Left hindlimb (tissue), 1 donor: ENCODE results near the gene NCKAP5.

ENCODE experiments used
- DNase-seq: peaks from one replicate; pipeline ENCODE4 v3.0.0-alpha.2; 2018

NCKAP5 gene

GRCh38 chr2:133193544-133194361 lies 374.5 kb downstream of the NCKAP5 start:
- DNase-seq, result no peak

GRCh38 chr2:133192028-133192427 lies 376.2 kb downstream of the NCKAP5 start:
- DNase-seq, result no peak

GRCh38 chr2:133177196-133177595 lies 391.1 kb downstream of the NCKAP5 start:
- no peak for DNase-seq

GRCh38 chr2:133175926-133176325 lies 392.3 kb downstream of the NCKAP5 start:
- DNase-seq, result no peak

GRCh38 chr2:133173224-133173623 lies 395.0 kb downstream of the NCKAP5 start:
- DNase-seq, result no peak

- DNase-seq, result no peak
These were observed 396.8 kb downstream of the NCKAP5 start for GRCh38 chr2:133171393-133172004.

- DNase-seq, result no peak
These were observed 398.9 kb downstream of the NCKAP5 start for GRCh38 chr2:133169274-133169912.

- DNase-seq, result no peak
These were observed 400.3 kb downstream of the NCKAP5 start for GRCh38 chr2:133167990-133168389.

- no peak for DNase-seq
These were observed 401.0 kb downstream of the NCKAP5 start for GRCh38 chr2:133167223-133167622.

- DNase-seq, result no peak
These were observed 402.2 kb downstream of the NCKAP5 start for GRCh38 chr2:133166031-133166430.

- peak; percentile 64 for DNase-seq
These were observed 405.2 kb downstream of the NCKAP5 start for GRCh38 chr2:133163111-133163510.

GRCh38 chr2:133158442-133158841 lies 409.8 kb downstream of the NCKAP5 start:
- no peak for DNase-seq

GRCh38 chr2:133158024-133158423 lies 410.2 kb downstream of the NCKAP5 start:
- DNase-seq, result no peak

GRCh38 chr2:133157141-133157540 lies 411.1 kb downstream of the NCKAP5 start:
- DNase-seq, result no peak

- no peak for DNase-seq
These were observed 415.5 kb downstream of the NCKAP5 start for GRCh38 chr2:133152801-133153200.

- no peak for DNase-seq
These were observed 420.1 kb downstream of the NCKAP5 start for GRCh38 chr2:133148187-133148586.

GRCh38 chr2:133146893-133147292 lies 421.4 kb downstream of the NCKAP5 start:
- DNase-seq, result no peak

- no peak for DNase-seq
These were observed 424.6 kb downstream of the NCKAP5 start for GRCh38 chr2:133143645-133144044.

GRCh38 chr2:133142087-133142486 lies 426.2 kb downstream of the NCKAP5 start:
- DNase-seq, result no peak

- no peak for DNase-seq
These were observed 427.6 kb downstream of the NCKAP5 start for GRCh38 chr2:133140620-133141019.

- DNase-seq, result no peak
These were observed 428.3 kb downstream of the NCKAP5 start for GRCh38 chr2:133139847-133140533.

GRCh38 chr2:133138693-133139092 lies 429.6 kb downstream of the NCKAP5 start:
- DNase-seq, result no peak

- no peak for DNase-seq
These were observed 433.1 kb downstream of the NCKAP5 start for GRCh38 chr2:133135035-133135654.
